GM19467 (cell line): ENCODE data around the gene BMP10.
"Not testable (repeated sequence)": the region's sequence is repeated elsewhere in the genome, so short reads cannot be mapped to it uniquely, and the experiment has no call there.

Experiments
- ATAC-seq: cut with Tn5 transposase; IDR thresholded peaks from one replicate; pipeline ENCODE4 v1.9.1; 2021; ENCODE audit warnings: mild to moderate bottlenecking, moderate library complexity; ENCODE audit not compliant: unreplicated experiment

The BMP10 gene

DNA sequence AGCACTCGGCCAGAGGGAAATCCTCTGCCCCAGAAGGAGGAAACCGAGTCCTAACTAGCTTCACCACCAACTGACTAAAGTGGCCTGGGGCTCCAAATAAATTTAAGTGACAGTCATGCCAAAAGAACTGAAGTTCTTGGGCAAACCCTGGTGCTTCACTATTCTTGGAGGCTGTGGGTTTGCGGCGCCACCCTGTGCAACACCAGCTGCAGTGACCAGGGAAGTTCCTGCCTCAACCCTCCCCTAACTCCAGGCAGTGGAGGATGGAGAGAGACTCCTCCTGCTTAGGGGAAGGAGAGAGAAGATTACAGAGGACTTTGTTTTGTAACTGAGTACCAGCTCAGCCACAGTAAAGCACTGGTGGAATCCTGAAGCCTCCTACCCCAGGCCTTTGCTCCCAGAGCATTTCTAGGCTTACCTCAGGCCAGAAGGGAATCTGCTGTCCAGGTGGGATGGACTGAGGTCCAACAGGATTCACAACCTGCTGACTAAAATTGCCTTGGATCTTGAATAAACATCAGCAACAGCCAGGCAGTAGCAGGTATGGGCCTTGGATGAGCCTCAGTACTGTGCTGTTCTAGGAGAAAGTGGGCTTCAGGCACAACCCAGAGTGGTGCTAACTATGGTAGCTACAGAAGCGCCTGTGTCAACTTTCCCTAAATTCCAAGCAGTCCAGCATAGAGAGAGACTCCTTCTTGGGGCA lies 29.4 kb upstream of the BMP10 start:
- no peak for ATAC-seq

DNA sequence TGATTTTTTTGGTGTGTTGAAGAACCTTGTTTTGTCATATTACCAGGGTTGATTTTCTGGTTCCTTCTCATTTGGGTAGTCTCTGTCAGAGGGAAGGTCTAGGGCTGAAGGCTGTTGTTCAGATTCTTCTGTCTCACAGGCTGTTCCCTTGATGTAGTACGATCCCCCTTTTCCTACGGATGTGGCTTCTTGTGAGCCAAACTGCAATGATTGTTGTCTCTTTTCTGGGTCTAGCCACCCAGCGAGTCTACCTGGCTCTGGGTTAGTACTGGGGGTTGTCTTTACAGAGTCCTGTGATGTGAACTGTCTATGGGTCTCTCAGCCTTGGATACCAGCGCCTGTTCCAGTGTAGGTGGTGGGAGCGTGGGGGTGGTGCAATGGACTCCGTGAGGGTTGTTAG lies 24.8 kb upstream of the BMP10 start:
- ATAC-seq = not testable (repeated sequence)

DNA sequence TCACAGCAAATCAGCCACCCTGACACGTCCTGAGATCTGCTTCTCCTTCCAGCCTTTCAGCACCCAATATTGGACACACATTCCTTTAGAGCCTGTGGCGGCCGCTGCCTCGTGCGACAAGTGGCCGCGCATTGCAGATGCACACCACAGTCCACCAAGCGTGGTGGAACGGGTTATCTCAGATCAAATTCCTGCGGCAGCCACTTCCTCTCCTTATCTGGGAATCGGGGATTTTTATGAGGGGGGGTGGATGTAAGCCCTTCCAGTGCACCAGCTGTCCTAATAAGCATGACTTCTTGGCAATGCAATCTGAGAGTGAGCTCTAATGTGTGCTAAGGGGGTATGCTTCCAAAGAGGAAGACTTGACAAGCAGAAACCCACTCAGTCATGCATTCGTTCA lies 18.3 kb upstream of the BMP10 start:
- no peak for ATAC-seq

DNA sequence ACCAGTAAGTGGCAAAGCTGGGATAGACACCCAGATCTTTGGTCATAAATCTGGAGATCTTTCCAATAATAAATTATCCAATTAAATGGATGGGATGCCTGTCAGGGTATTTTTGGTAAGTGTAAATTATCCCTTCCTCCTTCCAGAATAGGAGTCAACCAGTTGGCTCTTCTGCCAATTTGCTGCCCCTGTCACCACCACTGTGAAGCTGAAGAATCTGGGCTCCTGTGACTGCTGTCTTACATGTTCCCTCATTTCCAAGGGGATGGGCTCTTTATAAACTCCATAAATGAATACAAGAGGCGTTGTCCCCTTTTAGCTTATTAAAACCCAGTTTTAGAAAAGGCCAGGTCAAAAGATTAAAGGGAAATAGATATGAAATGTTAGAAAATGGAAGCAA lies 17.8 kb upstream of the BMP10 start:
- ATAC-seq = no peak

DNA sequence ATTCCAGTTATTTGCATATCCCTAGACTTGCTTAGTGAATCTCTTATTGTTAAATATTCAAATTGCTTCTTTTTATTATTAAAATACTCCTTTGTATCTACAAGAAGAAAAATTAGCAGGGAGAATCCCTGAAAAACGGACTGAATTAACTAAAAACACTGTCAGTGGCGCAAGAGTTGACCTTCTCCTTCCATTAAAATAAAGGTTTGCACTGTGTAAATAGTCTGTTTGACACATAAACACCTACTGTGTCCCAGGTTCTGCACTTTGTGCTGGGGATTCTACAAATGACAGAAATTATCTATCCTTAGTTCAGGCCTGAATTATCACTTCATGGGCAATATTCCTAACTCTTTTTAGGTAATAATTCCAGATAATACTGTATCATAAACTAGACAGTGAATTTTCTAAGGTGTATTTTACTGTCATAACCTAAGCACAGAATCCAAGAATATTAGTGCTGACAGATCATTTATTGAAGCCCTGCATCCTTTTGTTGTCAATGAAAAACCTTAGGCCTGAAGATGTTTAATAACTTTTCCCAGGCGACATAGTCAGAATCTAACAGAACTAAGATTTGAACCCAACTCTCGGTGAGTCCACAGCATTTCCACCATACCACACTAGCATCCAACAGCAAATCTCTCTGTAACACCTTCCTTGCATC lies 17.0 kb upstream of the BMP10 start:
- no peak for ATAC-seq

DNA sequence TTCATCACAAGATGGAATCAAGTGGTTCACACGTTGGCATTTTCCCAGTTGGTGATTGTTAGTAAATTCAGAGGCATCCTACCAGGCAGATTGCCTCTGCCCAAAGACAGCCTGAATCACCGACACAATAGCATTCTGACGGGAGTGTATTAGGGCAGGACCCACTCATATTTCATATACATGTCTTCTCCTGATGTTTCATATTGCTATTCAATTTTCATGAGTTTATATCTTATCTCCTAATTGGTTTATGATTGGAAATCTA lies 14.5 kb upstream of the BMP10 start:
- ATAC-seq = no peak

DNA sequence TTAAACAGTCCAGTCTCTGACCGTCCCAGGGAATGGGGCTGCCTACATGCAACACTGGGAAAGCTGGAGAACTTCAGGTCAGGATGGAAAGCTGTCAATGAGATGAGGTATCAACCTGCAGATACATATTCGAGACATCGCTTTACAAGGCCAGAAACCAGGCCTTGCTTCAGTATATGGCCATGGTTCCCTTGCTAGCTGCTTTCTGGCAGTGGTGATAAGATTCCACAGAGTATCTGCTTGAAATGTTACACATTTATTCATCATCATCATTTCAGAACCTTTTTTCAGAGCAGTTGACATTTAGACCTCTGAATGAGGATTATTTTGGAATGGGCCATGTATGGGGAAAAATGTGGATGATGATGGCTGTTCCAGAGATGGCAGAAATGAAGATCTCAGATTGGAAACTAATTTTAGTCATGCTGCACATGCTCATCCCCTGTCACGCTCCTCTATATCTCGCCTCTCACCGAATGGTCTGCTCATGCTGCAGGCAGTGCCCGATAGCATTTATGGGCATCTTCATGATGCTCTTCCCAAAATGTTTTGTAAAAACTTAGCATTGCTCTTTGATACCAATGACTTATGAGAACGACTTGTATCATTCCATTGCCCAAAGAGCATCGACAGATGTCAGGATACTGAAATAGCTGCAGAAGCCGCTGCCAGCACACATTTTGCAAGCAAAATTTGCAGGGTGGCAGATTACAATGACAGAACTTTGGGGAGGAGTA lies 14.0 kb upstream of the BMP10 start:
- ATAC-seq = no peak

DNA sequence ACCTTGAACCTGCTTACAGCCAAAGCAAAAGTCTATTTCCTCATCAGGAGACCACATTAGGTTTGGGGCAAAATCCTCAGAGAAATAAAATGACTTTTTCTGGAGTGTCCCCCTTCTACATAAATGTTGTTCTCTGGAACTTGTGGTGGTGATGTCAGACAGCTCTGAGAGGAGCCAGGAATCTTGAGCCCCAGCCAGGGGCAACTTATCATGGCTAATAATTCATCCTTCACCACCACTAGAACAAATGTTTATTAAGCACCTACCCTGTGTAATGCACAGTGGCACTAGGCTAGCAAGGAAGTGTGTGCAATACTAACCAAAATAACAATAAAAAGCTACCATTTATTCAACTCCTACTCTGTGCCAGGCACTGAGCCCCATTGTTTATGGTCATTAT lies 9.0 kb upstream of the BMP10 start:
- no peak for ATAC-seq

DNA sequence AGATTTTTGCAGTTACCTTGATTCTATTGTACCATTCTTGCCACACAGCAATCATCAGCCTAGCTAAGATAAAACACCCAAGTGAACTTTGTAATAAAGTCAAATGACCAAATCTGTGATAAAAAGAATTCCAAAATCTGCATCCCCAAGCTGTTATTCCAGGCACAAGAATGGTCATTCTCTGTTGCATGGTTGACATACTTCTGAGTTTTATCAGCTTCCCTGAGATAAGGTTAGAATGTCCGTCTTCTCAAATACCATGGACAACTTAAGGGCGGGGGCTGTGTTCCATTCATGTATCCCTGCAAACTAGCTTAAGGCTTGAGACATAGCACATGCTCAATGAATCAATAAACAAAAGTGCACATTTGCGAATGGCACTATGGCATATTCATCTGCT lies 8.1 kb upstream of the BMP10 start:
- no peak for ATAC-seq

DNA sequence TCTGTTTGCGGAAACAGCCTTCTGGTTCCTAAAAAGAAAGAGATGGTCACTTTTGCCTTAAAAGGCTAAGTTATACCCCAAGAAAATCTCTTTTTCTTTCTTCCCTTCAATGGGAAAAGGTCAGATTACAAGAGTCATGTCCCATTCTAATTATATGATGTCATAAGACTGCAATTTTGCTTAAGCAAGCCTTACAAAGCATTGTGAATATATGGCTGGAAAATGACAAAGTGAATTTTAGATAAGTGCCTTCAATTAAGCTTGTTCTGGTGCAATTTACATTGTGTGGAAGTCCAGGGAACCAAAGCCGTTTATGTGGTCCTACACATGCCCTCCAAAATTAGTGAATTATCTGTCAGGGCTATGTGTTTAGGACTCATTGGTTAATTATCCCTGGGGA lies 7.6 kb upstream of the BMP10 start:
- no peak for ATAC-seq

DNA sequence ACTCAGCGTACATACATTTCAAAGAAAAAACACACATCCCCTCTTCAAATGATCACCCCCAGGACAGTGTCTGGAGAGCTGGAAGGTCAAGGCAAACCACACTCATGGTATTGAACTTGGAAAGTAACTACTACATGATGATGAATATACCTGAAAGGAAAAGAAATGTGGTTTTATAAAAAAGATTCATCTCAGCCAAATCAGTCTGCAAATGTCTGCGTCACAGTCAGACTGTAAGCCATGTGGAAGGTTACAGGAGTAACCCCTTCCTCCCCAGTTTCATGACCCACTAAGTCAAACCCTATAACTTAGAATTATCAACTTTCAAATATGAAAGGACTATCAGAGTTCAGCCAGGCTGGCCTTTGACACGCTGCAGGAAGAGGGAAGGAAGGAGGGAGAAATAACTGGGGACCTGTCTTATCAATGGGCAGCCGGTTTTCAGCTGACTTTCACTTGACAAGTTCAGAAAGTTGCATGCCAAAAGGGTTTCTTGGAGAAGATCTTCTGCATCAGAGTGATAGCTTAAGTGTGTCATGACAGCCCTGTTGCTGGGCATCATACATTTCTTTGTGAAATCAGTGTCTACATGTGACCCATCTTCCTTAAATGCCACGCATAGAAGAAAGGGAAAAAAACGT lies 7.0 kb upstream of the BMP10 start:
- ATAC-seq = no peak

DNA sequence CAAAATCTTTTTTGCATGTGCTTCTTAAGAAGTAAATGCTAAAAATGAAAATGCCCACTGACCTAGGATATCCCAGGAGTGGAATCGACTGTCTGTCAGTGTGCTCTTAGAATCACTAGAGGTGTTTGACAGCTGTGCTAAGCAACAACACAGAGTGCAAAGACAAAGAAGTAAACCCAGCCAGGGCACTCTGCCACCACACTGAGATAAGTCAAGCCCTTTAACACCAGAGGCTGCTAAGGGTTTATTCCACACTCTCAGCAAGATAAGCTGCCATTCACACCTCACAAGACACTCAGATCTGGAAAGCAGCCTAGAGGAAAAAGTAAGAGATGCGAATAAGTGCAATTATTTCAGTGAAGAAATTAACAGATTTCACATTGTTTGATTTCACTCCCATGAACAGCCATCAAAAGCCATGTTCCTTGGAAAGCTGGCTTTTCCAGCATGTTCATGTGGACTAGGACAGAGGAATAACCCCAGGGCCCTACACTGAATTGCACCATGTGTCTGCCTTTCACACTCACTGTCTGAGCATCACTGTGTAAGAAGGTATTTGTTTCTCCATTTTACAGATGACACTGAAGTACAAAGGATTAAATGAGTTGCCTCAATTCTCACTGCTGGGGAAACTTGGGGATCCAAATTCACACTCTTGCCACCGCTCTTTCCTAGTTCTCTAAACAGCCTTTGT lies 6.0 kb upstream of the BMP10 start:
- no peak for ATAC-seq

DNA sequence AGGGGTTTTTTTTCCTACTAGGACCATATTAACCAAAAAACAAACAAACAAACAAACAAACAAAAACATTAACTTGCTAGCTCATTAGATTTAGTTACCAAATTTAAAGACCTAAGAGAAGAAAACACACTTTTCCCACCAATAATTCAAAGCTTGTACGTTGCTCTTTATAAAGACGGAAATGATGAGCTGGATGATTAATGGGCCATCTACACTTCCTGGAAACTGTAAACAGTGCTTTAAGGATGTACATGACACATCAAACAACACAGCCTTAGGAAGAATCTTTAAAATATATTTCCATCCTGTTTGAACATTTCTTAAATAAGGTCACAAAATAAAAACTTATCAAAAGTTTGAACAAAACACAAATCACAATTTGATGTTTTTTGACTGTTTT lies 982 bp downstream of the BMP10 start:
- ATAC-seq = no peak

DNA sequence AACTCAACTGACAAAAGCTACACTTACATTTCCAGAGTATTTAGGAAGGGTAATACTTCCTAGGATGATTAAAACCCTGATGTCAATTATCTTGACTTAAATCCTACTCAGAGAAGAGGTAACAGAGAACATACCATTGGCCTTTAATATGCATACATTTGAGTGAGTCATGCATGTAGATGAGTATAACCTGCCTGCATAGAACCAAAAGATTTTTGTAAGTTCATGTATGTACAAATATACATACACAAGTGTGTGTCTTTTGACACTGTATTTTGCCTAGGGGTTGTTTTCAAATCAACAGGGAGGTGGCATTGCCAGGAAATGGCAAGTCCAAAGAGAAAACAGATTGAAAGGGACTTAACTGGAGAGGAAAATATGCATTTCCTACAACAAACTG lies 6.1 kb downstream of the BMP10 start:
- ATAC-seq = no peak

DNA sequence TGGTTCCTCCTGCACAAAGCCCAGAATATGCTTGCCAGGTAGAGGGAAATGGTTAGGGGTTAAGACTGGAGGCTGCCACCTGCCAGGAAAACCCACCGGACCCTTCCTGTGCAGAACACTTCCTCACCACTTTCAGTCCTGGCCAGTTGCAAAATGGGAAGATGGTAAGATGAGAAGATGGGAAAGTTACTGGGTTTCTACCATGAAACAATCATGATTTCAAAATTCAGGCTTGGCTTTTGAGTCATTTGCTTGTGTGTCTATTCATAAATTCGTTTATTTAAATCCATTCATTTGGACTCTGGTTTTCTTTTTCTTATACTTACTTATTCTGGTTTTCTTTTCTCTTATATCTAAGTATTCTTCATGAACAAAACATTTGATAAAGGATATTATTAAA lies 7.2 kb downstream of the BMP10 start:
- no peak for ATAC-seq

DNA sequence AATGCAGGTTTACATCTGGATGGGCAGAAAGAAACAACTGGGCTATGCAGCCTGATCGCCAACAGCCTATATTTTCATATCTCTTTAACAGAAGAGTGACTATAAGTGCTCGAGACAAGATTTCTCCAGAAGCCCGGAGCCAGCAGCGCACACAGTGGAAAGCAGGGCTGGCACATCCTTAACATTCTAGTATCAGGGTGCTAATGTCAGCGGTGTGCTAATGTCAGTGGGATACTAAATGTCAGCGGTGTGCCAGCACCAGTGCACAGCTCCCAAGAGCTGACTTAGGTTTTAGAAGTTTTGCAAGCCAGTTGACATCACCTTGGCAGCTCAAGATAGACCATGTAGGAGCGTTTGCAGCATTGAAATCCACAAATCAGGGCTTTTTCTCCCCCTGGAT lies 8.3 kb downstream of the BMP10 start:
- no peak for ATAC-seq

DNA sequence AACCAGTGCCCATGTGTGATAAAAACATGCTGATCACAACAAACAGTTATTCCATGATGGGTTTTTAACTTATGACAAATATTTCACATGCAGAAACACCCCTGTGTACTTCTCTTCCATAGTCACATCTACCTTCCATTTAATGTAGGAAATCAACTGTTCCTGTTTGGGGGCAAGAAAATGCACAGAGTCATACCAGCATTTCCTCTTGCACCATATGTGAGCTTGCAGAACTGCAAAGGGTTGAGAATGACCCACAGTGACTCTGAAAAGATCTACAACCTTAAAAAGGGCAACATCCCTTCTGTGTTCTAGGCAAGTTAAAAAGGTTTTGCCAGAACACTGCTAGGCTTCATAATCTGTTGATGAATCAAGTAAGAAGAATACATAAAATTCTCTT lies 9.9 kb downstream of the BMP10 start:
- no peak for ATAC-seq

DNA sequence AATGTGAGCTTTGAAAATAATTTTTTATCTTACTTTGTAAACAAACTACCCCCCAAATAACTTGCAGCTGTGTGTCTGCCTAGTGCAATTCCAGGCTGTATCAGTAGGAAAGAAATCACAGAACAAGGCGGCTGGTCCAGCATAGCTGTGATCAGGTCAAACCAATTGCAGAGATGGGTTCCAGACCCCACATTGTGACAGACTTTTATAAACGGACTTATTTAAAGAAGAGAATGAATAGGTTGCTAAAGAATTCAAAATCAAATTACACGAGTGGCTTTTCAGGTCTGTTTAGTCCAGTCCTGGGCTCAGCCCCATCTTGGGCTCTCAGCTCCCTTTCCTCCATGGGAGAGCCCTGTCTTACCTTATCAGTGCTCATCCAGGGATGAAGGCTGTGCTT lies 11.1 kb downstream of the BMP10 start:
- ATAC-seq = no peak

DNA sequence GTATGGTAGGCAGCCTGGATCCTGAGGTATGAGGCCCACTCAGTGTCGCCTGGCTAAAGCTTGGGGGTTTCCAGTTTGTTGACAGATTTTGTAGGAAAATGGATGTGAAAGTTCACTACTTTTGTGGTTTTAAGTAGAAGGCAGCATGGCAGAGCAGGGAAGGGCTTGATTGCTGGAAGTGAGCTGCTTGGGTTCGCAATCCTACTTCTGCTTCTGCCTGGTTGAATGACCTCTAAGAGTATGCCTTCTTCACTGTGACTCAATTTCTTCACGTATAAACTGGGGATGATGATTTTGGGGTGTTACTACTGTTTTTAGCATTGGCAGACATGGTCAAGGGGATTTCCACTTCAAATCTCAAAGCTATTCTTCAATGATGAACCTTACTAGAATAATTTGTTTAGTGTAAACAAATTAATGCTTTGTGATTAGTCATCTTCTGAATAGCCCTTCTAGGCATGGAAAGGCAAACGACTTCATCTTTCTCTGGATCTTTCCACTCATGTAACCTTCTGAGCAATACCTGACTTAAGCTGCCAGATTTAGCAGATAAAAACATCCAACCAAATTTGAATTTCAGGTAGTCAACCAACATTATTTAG lies 13.2 kb downstream of the BMP10 start:
- ATAC-seq = no peak

DNA sequence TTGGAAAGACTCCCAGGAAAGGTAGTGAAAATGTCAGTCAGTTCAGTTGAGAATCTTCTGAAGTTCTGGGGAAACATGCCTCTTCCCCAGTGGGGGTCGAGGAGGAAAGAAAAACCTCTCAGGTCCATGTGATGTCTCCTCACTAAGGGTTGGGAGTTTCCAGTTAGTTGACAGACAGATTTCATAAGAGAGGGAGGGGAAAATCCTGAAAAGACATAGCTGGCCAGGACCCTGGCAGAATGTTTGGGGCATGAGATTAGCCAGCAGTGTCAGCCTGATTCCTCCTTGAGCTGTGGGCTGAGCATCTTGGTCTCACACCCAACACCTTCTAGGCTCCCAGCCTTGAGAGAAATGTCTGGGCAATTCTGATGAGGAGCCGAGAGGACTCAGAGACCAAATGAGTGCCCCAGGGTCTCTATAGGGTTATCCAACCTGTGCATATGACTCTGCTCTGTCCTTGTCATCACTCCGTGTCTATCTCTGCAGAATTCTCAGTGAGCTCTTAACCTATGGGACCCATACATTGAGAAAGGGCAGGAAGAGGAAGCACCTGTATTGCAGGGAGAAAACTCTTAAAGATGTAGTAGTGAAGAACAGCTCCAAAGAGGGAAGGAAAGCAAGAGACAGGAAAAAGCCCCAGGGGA lies 13.9 kb downstream of the BMP10 start:
- ATAC-seq = no peak

DNA sequence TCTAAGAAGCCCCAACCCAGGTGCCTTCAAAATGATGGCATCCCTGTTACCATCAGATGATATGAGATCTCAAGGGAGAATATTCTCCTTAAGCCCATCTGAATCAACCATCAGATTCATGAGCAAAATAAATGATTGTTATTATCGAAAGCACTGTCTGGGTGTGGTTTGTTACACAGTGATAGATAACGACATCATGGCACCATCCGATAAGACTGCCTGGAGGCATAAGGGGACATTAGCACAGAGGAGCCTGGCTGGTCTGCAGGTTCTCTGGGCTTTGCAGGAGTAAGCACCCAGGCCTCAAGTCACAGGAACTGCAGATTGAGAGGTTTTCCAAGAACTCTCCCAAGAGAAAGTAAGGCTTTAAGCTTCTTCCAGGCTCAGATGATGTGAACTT lies 15.6 kb downstream of the BMP10 start:
- ATAC-seq = no peak
